Endothelial cell of umbilical vein (primary cell): ENCODE results near the gene KCNH1. TPM values are rescaled to one million over a fixed set of nuclear protein-coding genes. Genes with fewer than 3 reads are reported as not detected.

ENCODE experiments used
- BruUV-seq: library from RNA; stranded (reverse); fragments of 400-500 nt; replicated peaks from 2 replicates; lab custom pipeline; 2021; lab: Mats Ljungman, UMichigan
- CTCF ChIA-PET: fragments of 300-600, 350-600 bp; sonication (Branson Sonifier 250); formaldehyde crosslinking; loops from one replicate; lab custom pipeline; 2021; ENCODE audit warnings: antibody characterized with exemption, inconsistent platforms; lab: Charles Lee
- POLR2A ChIA-PET: fragments of 300-600, 350-600 bp; sonication (Branson Sonifier 250); formaldehyde crosslinking; loops from one replicate; lab custom pipeline; 2021; ENCODE audit warnings: antibody characterized with exemption, inconsistent platforms; lab: Charles Lee
- DNase-seq: peaks from one replicate; pipeline ENCODE4 v3.0.0-alpha.2; 2011; ENCODE audit warnings: low read depth, low spot score
- FAIRE-seq: peaks from 2 replicates; lab custom pipeline; 2011; peaks lifted over from hg19 to GRCh38; lab: Jason Lieb, UNC
- H2AFZ ChIP-seq: 2 replicates; pipeline ENCODE4 v1.6.0; 2012; ENCODE audit warnings: low read depth, low read length, control low read depth, inconsistent platforms
- H3K27ac ChIP-seq: 2 replicates; pipeline ENCODE4 v1.5.1; 2011; ENCODE audit warnings: low read depth, mild to moderate bottlenecking, control low read depth, low read length, moderate library complexity; ENCODE audit not compliant: insufficient read depth
- H3K27me3 ChIP-seq, 2 experiments: 2 replicates each; pipeline versions ENCODE4 v1.6.0 to v1.6.1; 2011; ENCODE audit warnings: low read length in 2 of 2, mixed read lengths in 1 of 2; ENCODE audit not compliant: control insufficient read depth in 2 of 2, insufficient read depth in 2 of 2
- H3K36me3 ChIP-seq, 2 experiments: 2 replicates in 1 of 2; 3 replicates in 1 of 2; pipeline ENCODE4 v1.5.1; 2011; ENCODE audit warnings: low read length in 2 of 2, mild to moderate bottlenecking in 1 of 2, moderate library complexity in 1 of 2; ENCODE audit not compliant: control insufficient read depth in 2 of 2, insufficient read depth in 2 of 2; ENCODE audit errors: extremely low read depth in 1 of 2
- H3K4me1 ChIP-seq: 3 replicates; pipeline ENCODE4 v1.5.1; 2011; ENCODE audit warnings: mild to moderate bottlenecking, low read length; ENCODE audit not compliant: control insufficient read depth, insufficient read depth; ENCODE audit errors: extremely low read depth
- H3K4me2 ChIP-seq: 2 replicates; pipeline ENCODE4 v1.6.1; 2011; ENCODE audit warnings: low read length, control low read depth, mixed read lengths; ENCODE audit not compliant: insufficient read depth
- H3K4me3 ChIP-seq, 3 experiments: fragments of 200-600 bp in 1 of 3; sonication (generic), shearing (Covaris generic) in 1 of 3; replicated peaks in 1 of 3; 2 replicates each; pipeline ENCODE4 v1.5.1; 2011 to 2016; ENCODE audit warnings: control low read depth in 3 of 3, low read length in 3 of 3, mild to moderate bottlenecking in 2 of 3, inconsistent platforms in 1 of 3, low read depth in 1 of 3, moderate library complexity in 1 of 3; ENCODE audit not compliant: insufficient read depth in 1 of 3
- H3K79me2 ChIP-seq: 2 replicates; pipeline ENCODE4 v1.6.0; 2012; ENCODE audit warnings: low read length, inconsistent platforms; ENCODE audit not compliant: control insufficient read depth, insufficient read depth
- H3K9ac ChIP-seq: replicated peaks from 2 replicates; pipeline ENCODE3; 2011; ENCODE audit warnings: low read length, control low read depth; ENCODE audit not compliant: insufficient read depth; ENCODE audit errors: extremely low read depth
- H3K9me1 ChIP-seq: replicated peaks from 3 replicates; pipeline ENCODE4 v1.6.0; 2011; ENCODE audit warnings: mild to moderate bottlenecking, low read length; ENCODE audit not compliant: control insufficient read depth, insufficient read depth; ENCODE audit errors: extremely low read depth
- H3K9me3 ChIP-seq: replicated peaks from 2 replicates; pipeline ENCODE4 v1.5.1; 2012; ENCODE audit warnings: low read length, inconsistent platforms; ENCODE audit not compliant: control insufficient read depth, insufficient read depth
- H4K20me1 ChIP-seq: replicated peaks from 2 replicates; pipeline ENCODE3; 2011; ENCODE audit warnings: mild to moderate bottlenecking, low read length; ENCODE audit not compliant: control insufficient read depth, insufficient read depth; ENCODE audit errors: extremely low read depth
- CTCF ChIP-seq, 2 donors: IDR thresholded peaks; 1 replicate in 1 of 2; 2 replicates in 1 of 2; pipeline ENCODE4 v1.5.1; 2011; ENCODE audit warnings: low read length in 2 of 2, mild to moderate bottlenecking in 2 of 2, moderate library complexity in 2 of 2, control low read depth in 1 of 2, inconsistent platforms in 1 of 2, low read depth in 1 of 2; ENCODE audit not compliant: insufficient read depth in 1 of 2; ENCODE audit errors: extremely low read depth in 1 of 2
- EZH2 ChIP-seq: IDR thresholded peaks from 2 replicates; pipeline ENCODE4 v1.6.1; 2012; ENCODE audit warnings: borderline replicate concordance, low read depth, mild to moderate bottlenecking, moderate library complexity, low read length, inconsistent platforms; ENCODE audit not compliant: severe bottlenecking
- FOS ChIP-seq: IDR thresholded peaks from 2 replicates; pipeline ENCODE4 v1.6.1; 2011; ENCODE audit warnings: mild to moderate bottlenecking, low read length, moderate library complexity, borderline replicate concordance; ENCODE audit not compliant: insufficient read depth
- JUN ChIP-seq: IDR thresholded peaks from 2 replicates; pipeline ENCODE4 v1.6.1; 2011; ENCODE audit warnings: borderline replicate concordance, low read depth; ENCODE audit not compliant: insufficient read length, insufficient read depth
- MAX ChIP-seq: IDR thresholded peaks from 2 replicates; pipeline ENCODE4 v1.6.1; 2011; ENCODE audit not compliant: insufficient read depth, insufficient read length
- MYC ChIP-seq: IDR thresholded peaks from one replicate; pipeline ENCODE4 v1.6.1; 2011; ENCODE audit warnings: mild to moderate bottlenecking, low read depth, low read length
- POLR2A ChIP-seq: IDR thresholded peaks from 2 replicates; pipeline ENCODE4 v1.6.1; 2012; ENCODE audit warnings: low read depth, mild to moderate bottlenecking, control low read depth, low read length
- POLR2AphosphoS5 ChIP-seq: IDR thresholded peaks from 2 replicates; pipeline ENCODE4 v1.6.1; 2012; ENCODE audit warnings: low read depth, mild to moderate bottlenecking, control low read depth, low read length, moderate library complexity; ENCODE audit not compliant: insufficient read depth
- dilution Hi-C: fragments of 300-500 bp; cut with MboI; formaldehyde crosslinking; loops from one replicate; pipeline ENCODE4 v1.15.0; 2019; ENCODE audit warnings: low sequenced_read_pairs; ENCODE audit not compliant: extremely low pct_ligation_motif_present
- intact Hi-C: fragments of 100-400 bp; cut with micrococcal nuclease; formaldehyde crosslinking; loops from one replicate; pipeline ENCODE4 v1.10.0; 2022
- polyA plus RNA-seq, 4 experiments: library from polyadenylated mRNA; depleted of rRNA in 3 of 4; stranded (reverse) in 3 of 4; unstranded in 1 of 4; fragments of >200 nt; gene quantifications; 2 replicates each; pipeline versions ENCODE4 v1.2.1 to v1.2.3, GENCODE V29; 2011 to 2012; ENCODE audit warnings: missing spikeins in 1 of 4
- total RNA-seq: library from RNA; stranded (reverse); gene quantifications from 2 replicates; pipeline ENCODE4 v1.2.3, GENCODE V29; 2021

KCNH1 gene
- total and polyA plus RNA-seq, 2 donors (not counting 3 experiments of a cell fraction or from before 2014, with no cell fraction given), result not detected

GRCh38 chr1:210757677-210758076 lies 376.3 kb downstream of the KCNH1 start:
- intact Hi-C loops, result no loop called here
- Histone ChIP-seq H3K9me1 (no peaks in the 10 kb centered on the region), H3K36me3 (no peaks in the 10 kb centered on the region), H3K27ac (no peak overlapping the region), H3K4me3 (no peak overlapping the region), H3K4me1 (no peaks in the 10 kb centered on the region), H2AFZ (no peak overlapping the region), H3K9ac (no peak overlapping the region), H3K9me3 (peaks cover 6% of the 10 kb centered on the region), H3K27me3 (no peaks in the 10 kb centered on the region), H4K20me1 (no peaks in the 10 kb centered on the region), H3K4me2 (no peak overlapping the region), H3K79me2 (no peaks in the 10 kb centered on the region)
- ChIA-PET POLR2A (no interaction called here), CTCF (interaction anchor here (0.6 kb wide), 1 partner anchor 119 kb away, joined by 3 read pairs; no protein-coding TSS in a partner anchor)
- no peak for FAIRE-seq
- TF ChIP-seq POLR2AphosphoS5 (no peak), POLR2A (no peak), MAX (no peak), MYC (no peak), EZH2 (no peak), FOS (no peak), CTCF (IDR thresholded peaks at IDR 0.05; ENCODE audit: extremely low read depth in 1 of 2, insufficient read depth in 1 of 2, low read depth in 1 of 2, low read length in 2 of 2) (no peak), JUN (no peak)
- dilution Hi-C loops, result no loop called here
- no peak for DNase-seq
- BruUV-seq, result no TSS peak
